Type B pancreatic cell (in vitro differentiated cells): ENCODE measurements around the gene WARS2. TPM values are rescaled to one million over a fixed set of nuclear protein-coding genes. Genes with fewer than 3 reads are reported as not detected.

ENCODE experiments used
- DNase-seq: peaks from one replicate; pipeline ENCODE4 v3.0.0; 2021; ENCODE audit warnings: mixed read lengths; ENCODE audit not compliant: unreplicated experiment; ENCODE audit errors: extremely low spot score
- H3K27ac Mint-ChIP-seq: 2 replicates; pipeline ENCODE4 v1.8.0; 2021; ENCODE audit warnings: mild to moderate bottlenecking, mixed read lengths
- H3K27me3 Mint-ChIP-seq: 2 replicates; pipeline ENCODE4 v1.8.0; 2021; ENCODE audit warnings: mixed read lengths
- H3K36me3 Mint-ChIP-seq: 2 replicates; pipeline ENCODE4 v1.8.0; 2021; ENCODE audit warnings: mixed read lengths
- H3K4me1 Mint-ChIP-seq: one replicate; pipeline ENCODE4 v1.8.0; 2021; ENCODE audit warnings: mixed read lengths; ENCODE audit not compliant: unreplicated experiment
- H3K4me3 Mint-ChIP-seq: 2 replicates; pipeline ENCODE4 v1.8.0; 2021; ENCODE audit warnings: mild to moderate bottlenecking, mixed read lengths
- H3K9me3 Mint-ChIP-seq: 2 replicates; pipeline ENCODE4 v1.8.0; 2021; ENCODE audit warnings: mixed read lengths
- total RNA-seq: library from RNA; stranded (reverse); gene quantifications from 2 replicates; pipeline ENCODE4 v1.2.1, GENCODE V29; 2021; ENCODE audit warnings: low replicate concordance
- TF ChIP-seq, protein P1 (sequence below): fragments of 200-600 bp; sonication (generic); conservative IDR thresholded peaks from 2 replicates; pipeline ENCODE4 v1.5.0; 2021; ENCODE audit warnings: antibody characterized with exemption, mild to moderate bottlenecking

WARS2 gene
- total RNA-seq, 1 donor from 2014 or later: 13.8 TPM

DNA sequence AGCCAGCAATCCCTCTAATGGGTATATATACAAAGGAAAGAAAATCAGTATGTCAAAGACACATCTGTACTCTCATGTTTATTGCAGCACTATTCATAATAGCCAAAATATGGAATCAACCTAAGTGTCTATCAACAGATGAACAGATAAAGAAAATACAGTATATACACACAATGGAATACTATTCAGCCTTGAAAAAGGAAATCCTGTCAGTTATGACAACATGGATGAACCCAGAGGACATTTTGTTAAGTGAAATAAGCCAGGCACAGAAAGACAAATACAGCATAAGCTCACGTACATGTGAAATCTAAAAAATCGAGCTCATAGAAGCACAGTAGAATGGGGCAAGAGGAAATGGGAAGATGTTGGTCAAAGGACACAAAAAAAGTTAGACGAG, 69.1 kb downstream of the WARS2 start:
- Mint-ChIP-seq H3K27ac (no peak overlapping the region), H3K4me1 (peaks cover 15% of the 10 kb centered on the region), H3K36me3 (peaks cover 12% of the 10 kb centered on the region), H3K4me3 (no peak overlapping the region), H3K27me3 (no peaks in the 10 kb centered on the region), H3K9me3 (peaks cover 4% of the 10 kb centered on the region)
- TF ChIP-seq, protein P1, sequence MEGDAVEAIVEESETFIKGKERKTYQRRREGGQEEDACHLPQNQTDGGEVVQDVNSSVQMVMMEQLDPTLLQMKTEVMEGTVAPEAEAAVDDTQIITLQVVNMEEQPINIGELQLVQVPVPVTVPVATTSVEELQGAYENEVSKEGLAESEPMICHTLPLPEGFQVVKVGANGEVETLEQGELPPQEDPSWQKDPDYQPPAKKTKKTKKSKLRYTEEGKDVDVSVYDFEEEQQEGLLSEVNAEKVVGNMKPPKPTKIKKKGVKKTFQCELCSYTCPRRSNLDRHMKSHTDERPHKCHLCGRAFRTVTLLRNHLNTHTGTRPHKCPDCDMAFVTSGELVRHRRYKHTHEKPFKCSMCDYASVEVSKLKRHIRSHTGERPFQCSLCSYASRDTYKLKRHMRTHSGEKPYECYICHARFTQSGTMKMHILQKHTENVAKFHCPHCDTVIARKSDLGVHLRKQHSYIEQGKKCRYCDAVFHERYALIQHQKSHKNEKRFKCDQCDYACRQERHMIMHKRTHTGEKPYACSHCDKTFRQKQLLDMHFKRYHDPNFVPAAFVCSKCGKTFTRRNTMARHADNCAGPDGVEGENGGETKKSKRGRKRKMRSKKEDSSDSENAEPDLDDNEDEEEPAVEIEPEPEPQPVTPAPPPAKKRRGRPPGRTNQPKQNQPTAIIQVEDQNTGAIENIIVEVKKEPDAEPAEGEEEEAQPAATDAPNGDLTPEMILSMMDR: no peak
- no peak for DNase-seq

DNA sequence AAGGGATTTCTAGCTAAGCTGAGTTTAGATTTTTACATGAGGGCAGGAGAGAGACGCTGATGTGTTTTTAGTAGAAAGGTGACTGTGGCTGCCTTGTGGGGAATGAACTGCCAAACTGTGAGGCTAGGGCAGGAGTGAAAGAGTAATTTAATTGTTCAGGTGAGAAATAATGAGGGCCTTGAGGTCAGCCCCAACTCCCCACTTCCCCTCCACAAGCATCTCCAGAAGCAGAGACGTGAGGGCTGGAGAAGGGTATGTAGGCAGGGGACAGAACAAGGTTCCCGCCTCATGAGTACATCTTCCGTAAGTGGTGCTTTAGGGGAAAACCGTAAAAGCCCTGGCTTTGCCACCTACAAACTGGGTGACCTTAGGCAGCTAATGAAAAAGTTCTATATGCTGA, 70.8 kb downstream of the WARS2 start:
- DNase-seq: no peak
- no peak overlapping the region for H3K27ac Mint-ChIP-seq
- H3K4me1 Mint-ChIP-seq: peaks cover 15% of the 10 kb centered on the region
- TF ChIP-seq, protein P1: no peak
- H3K36me3 Mint-ChIP-seq: peaks cover 11% of the 10 kb centered on the region
- no peak overlapping the region for H3K4me3 Mint-ChIP-seq
- H3K9me3 Mint-ChIP-seq: peaks cover 4% of the 10 kb centered on the region
- no peaks in the 10 kb centered on the region for H3K27me3 Mint-ChIP-seq

DNA sequence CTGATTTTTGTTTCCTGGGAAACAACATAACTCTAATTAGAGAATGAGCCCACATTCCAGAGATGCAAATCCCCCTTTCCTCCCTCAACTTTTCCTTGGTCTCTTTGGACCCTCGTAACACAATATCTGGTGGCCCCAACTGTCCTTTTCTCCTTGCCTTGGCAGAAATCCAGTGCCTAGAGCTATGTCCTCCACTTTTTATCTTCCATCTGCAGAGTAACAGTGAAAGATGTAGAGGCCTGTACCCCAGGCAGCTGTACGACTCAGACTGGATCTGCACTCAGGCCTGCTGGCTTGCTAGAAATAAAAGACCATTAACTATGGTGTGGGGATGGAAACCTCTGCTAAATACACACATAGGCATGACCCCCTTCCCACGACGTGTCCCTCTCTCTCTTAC, 72.0 kb downstream of the WARS2 start:
- peaks cover 12% of the 10 kb centered on the region for H3K36me3 Mint-ChIP-seq
- H3K4me3 Mint-ChIP-seq: peak overlapping the region; percentile 42
- DNase-seq: no peak
- peaks cover 4% of the 10 kb centered on the region for H3K9me3 Mint-ChIP-seq
- H3K4me1 Mint-ChIP-seq: peaks cover 15% of the 10 kb centered on the region
- H3K27me3 Mint-ChIP-seq: no peaks in the 10 kb centered on the region
- peak overlapping the region; percentile 44 for H3K27ac Mint-ChIP-seq
- TF ChIP-seq, protein P1: no peak

DNA sequence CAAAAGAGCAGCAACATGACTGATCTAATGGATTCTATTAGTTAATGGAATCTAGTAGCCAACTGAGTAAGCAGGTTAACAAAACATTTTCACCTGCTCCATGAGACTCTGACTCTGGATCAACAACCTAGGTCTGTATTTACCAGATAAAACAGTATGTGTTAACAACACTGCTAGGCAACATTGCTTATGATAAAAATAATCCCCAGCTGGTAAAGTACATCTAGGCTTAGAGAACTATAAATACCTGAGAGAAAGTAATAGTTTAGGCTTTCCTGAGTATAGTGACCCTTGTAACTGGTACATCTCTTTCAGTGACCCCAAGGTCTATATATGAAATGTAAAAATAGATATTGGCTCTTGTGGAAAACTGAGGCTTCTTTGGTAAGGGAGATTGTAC, 78.8 kb downstream of the WARS2 start:
- Mint-ChIP-seq H3K9me3 (no peaks in the 10 kb centered on the region), H3K4me1 (no peaks in the 10 kb centered on the region), H3K27ac (no peak overlapping the region), H3K4me3 (no peak overlapping the region), H3K27me3 (no peaks in the 10 kb centered on the region), H3K36me3 (peaks cover 10% of the 10 kb centered on the region)
- no peak for DNase-seq
- TF ChIP-seq, protein P1: no peak

DNA sequence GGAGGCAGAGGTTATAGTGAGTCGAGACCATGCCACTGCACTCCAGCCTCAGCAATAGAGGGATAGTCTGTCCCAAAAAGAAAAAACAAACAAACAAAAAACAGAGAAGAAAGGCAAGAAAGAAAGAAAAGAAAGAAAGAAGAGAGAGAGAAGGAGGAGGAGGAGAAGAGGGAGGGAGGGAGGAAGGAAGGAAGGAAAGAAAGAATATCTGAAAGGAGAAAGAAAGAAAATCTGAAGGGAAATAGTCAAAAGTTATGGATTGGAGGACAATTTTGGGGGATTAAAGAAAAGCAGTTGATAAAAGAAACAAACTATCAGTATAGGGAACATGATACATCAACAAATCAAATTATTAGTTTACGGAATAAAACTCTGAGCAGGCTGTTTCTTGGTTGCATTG, 84.9 kb downstream of the WARS2 start:
- Mint-ChIP-seq H3K27me3 (no peaks in the 10 kb centered on the region), H3K9me3 (no peaks in the 10 kb centered on the region), H3K27ac (no peak overlapping the region), H3K36me3 (peaks cover 3% of the 10 kb centered on the region), H3K4me3 (no peak overlapping the region), H3K4me1 (no peaks in the 10 kb centered on the region)
- DNase-seq: no peak
- TF ChIP-seq, protein P1: no peak

DNA sequence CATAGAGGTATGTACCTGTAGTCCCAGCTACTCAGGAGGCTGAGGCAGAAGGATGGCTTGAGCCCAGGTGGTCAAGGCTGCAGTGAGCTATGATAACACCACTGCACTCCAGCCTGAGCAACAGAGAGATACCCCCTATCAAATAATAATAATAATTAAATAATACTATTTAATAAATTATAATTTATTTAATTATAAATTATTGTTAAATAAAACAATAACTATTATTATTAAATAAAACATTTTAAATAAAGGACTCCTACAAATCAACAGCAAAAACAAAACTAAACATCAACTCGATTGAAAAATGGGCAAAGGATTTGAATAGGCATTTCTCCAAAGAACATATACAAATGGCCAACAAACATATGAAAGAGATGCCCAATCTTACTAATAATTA, 86.5 kb downstream of the WARS2 start:
- Mint-ChIP-seq H3K36me3 (peaks cover 3% of the 10 kb centered on the region), H3K4me1 (no peaks in the 10 kb centered on the region), H3K9me3 (no peaks in the 10 kb centered on the region), H3K27me3 (no peaks in the 10 kb centered on the region), H3K4me3 (no peak overlapping the region), H3K27ac (no peak overlapping the region)
- TF ChIP-seq, protein P1: no peak
- DNase-seq: no peak
